ENCODE data around the gene NRARP. TPM values are rescaled to one million over a fixed set of nuclear protein-coding genes. Genes with fewer than 3 reads are reported as not detected.
A peak's percentile ranks its signal among the peaks of the same experiment; 100 is the strongest.

NRARP gene
- total and polyA plus RNA-seq, 2 donors (not counting 1 experiment from before 2014, with no cell fraction given), result 5.7 to 11.5 TPM

DNA sequence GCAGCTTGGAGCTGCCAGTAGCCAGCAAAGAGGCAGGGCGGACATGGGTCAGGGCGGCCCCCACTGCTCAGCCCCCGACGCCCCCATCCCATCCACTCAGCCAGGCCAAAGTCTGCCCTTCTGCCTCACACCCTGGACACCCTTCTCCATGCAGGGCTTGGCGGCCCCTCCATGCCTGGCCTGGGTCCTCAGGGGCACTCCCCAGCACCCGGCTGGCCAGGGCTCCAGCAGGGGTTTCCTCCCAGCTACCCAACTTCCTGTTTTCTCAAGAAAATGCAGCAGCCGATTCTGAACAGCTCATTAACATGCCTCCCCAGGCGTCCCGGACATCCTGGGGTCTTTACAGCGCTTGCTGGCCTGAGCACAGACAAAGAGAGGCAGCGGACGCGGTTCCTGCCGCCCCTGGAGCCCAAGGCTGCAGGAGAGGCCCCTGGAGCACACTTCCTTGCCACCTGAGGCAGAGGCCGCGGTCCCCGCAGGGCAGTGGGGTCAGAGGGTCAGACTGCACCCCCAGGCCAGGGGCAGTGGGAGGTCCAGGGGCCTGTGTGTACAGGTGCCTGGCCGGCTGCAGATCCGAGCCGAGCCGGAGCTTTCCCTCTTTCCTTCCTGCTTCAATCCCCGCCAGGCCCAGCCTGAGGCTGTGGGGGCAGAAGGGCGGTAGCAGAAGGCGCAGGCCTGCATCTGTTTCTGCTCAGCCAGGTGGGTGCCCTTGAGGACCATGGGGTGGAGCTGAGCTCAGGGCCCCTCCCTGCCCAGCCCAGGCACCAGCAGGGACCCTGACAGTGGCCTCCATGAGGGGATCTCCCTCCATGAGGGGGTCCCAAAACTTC, 18.7 kb upstream of the NRARP start:
- Histone ChIP-seq H3K36me3 (replicated peaks in 1 of 2; ENCODE audit: control extremely low read depth in 1 of 2, control insufficient read depth in 1 of 2, extremely low read depth in 1 of 2, insufficient read depth in 2 of 2, low read length in 1 of 2) (no peaks in the 10 kb centered on the region), H3K9me3 (ENCODE audit: control extremely low read depth in 1 of 3, control insufficient read depth in 2 of 3, insufficient read depth in 1 of 3, low read length in 2 of 3) (peaks cover 0 to 6% (median 0%) of the 10 kb centered on the region in 3 donors), H2AFZ (ENCODE audit: insufficient read depth, low read depth, low read length, poor library complexity, severe bottlenecking) (peak overlapping the region; percentile 71), H4K20me1 (ENCODE audit: control insufficient read depth, insufficient read depth, low read length, poor library complexity, severe bottlenecking) (no peaks in the 10 kb centered on the region), H3K79me2 (ENCODE audit: control insufficient read depth, insufficient read depth, low read length) (no peaks in the 10 kb centered on the region), H3K4me1 (ENCODE audit: control insufficient read depth in 2 of 2, insufficient read depth in 2 of 2, low read length in 2 of 2) (peaks cover 26 to 34% of the 10 kb centered on the region in 2 donors), H3K27me3 (replicated peaks in 1 of 4; ENCODE audit: control extremely low read depth in 1 of 4, control insufficient read depth in 3 of 4, insufficient read depth in 4 of 4, low read length in 3 of 4) (peaks cover 0 to 7% (median 3%) of the 10 kb centered on the region in 4 experiments), H3K4me2 (replicated peaks; ENCODE audit: low read depth, low read length, poor library complexity, severe bottlenecking) (peak overlapping the region; percentile 98), H3K9ac (ENCODE audit: low read length) (peak overlapping the region; percentile 62), H3K4me3 (ENCODE audit: control extremely low read depth in 1 of 5, extremely low read depth in 1 of 5, insufficient read depth in 1 of 5, low read depth in 2 of 5, low read length in 4 of 5) (peak overlapping the region in 4 of 5 experiments; percentile 34 to 67 (median 51)), H3K27ac (ENCODE audit: low read length in 2 of 2) (peak overlapping the region; percentile 60 to 69)
- TF ChIP-seq, protein P1, sequence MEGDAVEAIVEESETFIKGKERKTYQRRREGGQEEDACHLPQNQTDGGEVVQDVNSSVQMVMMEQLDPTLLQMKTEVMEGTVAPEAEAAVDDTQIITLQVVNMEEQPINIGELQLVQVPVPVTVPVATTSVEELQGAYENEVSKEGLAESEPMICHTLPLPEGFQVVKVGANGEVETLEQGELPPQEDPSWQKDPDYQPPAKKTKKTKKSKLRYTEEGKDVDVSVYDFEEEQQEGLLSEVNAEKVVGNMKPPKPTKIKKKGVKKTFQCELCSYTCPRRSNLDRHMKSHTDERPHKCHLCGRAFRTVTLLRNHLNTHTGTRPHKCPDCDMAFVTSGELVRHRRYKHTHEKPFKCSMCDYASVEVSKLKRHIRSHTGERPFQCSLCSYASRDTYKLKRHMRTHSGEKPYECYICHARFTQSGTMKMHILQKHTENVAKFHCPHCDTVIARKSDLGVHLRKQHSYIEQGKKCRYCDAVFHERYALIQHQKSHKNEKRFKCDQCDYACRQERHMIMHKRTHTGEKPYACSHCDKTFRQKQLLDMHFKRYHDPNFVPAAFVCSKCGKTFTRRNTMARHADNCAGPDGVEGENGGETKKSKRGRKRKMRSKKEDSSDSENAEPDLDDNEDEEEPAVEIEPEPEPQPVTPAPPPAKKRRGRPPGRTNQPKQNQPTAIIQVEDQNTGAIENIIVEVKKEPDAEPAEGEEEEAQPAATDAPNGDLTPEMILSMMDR (IDR thresholded peaks at IDR 0.05), result no peak
- TF ChIP-seq EZH2 (IDR thresholded peaks at IDR 0.05; ENCODE audit: borderline replicate concordance, insufficient read depth, low read depth, low read length, poor library complexity, severe bottlenecking), result no peak
- intact Hi-C loops (cut with micrococcal nuclease), result loop anchor here (1.0 kb wide), 1 partner anchor 44 kb away; no protein-coding TSS in a partner anchor
- H3K27me3 Mint-ChIP-seq, result no peaks in the 10 kb centered on the region
- H3K4me1 Mint-ChIP-seq, result peaks cover 18% of the 10 kb centered on the region
- ChIA-PET POLR2A (interaction anchor here (1.0 to 1.8 kb wide), 2 partner anchors 17 to 19 kb away, joined by 4 to 6 read pairs; partner anchors contain the start of gene NRARP), CTCF (interaction anchor here (0.9 to 2.8 kb wide), 4 partner anchors 15 to 138 kb away, joined by 3 to 25 read pairs (median 6); partner anchors contain the start of genes NRARP and NSMF)
- no peaks in the 10 kb centered on the region for H3K9me3 Mint-ChIP-seq (ENCODE audit: insufficient read depth)
- 9% methylated on average over 23 of the region's 24 CpGs for WGBS (ENCODE audit: insufficient coverage)
- DNase-seq (peak; percentile 74), ATAC-seq (ENCODE audit: low read depth) (peak; percentile 78)
- peak overlapping the region; percentile 84 for H3K27ac Mint-ChIP-seq
- H3K4me3 Mint-ChIP-seq, result peak overlapping the region; percentile 73
